Activated T-helper 1 cell treated with anti-CD3 and anti-CD28 coated beads, Interleukin-2, amount 50 U/mL, for 16 hours (primary cell): ENCODE data around the gene RABGAP1L.

ENCODE experiments used
- DNase-seq, 2 donors: peaks; one replicate each; pipeline ENCODE4 v3.0.0-alpha.2; 2020; ENCODE audit warnings: low read depth in 1 of 2, low spot score in 1 of 2

The RABGAP1L gene

DNA sequence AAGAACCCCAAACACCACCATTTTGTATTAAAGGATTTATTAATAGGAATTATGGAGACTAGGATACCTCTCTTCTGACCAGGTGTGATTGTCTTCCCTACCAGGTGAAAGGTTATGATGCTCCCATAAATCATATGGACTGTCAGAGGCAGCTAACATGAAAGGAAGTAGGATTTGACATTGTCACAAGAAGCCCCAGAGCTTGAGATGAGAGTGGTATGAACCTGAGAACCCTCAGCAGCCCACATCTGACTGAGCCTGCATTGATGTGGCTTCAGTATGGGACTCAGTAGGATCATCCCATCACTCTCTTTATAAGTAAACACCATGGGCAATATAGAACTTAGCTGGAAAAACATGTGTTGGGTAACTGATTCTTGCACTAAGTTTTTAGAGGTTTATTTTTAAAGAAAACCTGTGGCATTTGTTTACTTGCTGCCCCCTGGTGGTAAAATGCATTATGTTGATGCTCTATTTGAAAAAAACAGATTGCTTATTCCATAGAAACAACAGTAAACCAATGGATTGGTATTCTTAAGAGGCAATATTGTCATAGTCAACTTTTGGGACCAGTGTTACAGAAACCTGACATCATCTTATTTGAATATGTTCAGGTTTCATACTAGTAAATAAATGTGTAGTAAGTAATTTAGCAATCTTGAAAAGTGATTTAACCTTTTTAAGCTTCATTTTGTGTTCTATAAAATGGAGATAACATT, 823.8 kb downstream of the RABGAP1L start:
- no peak for DNase-seq

DNA sequence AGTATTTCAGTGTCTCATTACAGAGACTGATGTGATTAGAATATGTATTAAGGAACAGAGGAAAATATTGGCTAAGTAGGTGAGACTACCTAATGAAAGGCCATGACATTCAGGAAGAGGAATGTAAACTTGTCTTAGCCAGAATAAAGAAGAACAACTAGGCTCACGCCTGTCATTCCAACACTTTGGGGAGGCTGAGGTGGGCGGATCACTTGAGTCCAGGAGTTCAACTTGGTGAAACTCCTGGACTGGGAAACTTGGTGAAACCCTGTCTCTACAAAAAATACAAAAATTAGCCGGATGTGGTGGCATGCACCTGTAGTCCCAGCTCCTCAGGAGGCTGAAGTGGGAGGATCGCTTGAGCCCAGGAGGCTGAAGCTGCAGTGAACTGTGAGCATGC, 825.6 kb downstream of the RABGAP1L start:
- DNase-seq, result no peak

DNA sequence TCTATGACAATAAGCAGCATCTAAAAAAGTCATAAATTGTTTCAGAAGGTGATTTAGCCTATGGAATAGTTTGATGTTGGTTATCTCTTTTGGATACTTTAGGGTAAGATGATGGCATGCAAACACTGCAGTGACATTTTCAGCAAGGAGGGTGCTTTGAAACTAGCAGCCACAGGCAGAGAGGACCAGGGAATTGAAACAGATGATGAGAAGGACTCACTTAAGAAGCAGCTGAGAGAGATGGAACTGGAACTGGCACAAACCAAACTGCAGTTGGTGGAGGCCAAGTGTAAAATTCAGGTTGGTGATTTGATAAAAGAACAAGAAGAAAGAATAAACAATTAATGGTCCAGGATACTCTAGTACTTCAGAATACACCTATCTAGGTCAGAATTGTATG, 829.2 kb downstream of the RABGAP1L start:
- DNase-seq, result no peak

DNA sequence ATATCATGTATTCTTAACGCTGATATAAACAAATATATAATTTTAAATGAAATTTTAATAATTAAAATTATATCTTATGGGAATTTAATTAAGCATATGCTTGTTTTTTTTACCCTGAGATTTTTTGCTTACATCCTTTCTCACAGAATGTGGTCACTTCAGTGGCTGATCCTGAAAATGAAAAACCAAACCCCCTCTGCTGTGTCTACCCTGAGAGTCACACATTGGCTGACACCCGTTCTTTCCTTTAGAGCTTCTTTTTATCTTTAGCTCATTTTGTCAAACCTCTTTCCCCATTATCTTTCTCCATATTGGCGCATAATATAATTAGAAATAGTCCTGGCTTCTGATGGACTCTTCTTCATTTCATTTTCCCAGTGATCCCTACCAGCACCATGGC, 829.7 kb downstream of the RABGAP1L start:
- no peak for DNase-seq

DNA sequence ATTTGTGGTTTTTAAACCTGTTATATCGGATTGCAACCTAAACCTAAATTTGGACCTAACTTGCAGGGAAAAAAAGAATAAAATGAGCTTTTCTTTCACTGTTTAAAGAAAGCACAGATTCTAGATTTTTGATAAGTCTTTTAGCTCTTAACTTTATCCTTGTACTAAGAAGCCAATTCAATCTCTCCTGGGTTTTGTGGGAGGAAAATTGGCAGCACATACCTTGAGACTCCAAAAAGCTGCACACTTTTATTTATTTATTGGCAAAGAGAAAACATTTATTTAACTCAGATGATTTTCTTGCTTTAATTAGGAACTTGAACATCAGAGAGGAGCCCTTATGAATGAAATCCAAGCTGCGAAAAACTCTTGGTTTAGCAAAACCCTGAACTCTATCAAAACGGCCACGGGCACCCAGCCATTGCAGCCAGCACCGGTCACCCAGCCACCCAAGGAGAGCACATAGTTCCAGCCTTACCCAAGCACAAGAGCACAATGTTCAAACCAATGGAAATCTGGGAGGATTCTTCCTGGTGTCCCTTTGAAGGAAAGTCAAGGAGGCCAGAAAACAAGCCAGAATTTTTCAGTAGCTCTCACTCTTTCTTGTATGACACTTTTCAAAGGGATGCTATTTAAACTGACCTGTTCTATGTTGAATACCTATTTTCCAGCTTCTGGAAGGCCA, 830.4 kb downstream of the RABGAP1L start:
- no peak for DNase-seq

DNA sequence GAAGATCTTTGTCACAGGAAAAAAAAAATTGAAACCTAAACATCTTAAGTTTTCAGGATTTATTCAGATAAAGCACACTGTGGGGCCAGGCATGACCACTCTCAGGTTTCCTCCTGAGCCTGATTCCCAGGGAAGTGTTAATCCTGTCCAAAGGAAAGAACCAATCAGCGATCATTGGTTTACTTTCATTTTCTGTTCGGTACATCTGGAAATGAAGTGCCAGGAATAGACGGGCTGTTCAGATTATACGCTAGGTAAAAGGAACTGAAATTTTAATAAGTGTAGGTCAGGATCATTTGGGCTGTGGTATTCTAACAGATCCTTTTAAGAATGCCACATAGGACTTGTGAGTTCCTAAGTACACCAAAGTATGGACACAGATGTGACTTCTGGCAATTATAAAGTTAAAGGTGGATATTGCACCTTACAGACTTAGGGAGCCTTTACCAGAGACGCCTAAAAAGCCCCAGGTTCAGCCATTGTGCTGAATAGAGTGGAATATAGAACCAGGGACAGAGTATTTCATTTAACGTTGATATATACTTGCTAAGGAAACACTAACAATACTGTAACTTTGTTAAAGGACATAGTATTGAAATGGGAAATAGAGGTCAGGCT, 831.2 kb downstream of the RABGAP1L start:
- DNase-seq, result no peak

DNA sequence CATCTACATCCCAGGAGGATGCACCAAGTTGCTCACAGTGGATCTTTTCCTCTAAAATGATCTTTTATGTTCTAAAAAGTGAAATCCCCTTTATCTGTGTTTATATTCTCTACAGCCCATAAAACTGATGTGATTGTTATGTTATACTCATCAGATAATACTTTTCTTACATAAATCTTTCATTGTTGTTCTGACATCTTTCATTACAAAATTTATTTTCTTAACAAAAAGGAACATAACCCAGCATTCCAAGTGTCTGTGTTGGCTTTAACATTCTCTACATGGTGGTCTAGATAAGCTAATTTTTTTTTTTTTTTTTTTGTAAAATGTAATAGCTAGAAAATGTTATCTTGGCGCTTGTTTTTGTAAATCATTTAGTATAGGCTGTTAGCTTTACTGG, 832.2 kb downstream of the RABGAP1L start:
- DNase-seq, result no peak

DNA sequence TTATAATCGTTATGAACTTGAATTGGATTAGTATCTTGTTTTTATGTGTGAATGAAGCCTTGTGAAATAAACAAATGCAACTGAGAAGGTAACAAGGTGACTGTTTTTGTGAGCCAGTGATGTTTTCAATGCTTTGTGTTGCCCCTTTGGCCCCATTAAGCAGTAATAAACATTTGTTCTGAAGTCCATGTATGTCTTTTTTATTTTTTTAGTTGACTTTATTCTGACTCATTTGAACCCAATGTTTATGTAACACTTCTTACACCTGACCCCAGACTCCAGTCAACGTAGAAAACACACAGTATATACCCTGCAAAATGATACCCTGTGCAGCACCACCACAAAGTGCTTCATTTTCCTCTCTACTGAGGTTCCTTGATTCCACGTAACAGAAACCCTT, 835.8 kb downstream of the RABGAP1L start:
- no peak for DNase-seq

DNA sequence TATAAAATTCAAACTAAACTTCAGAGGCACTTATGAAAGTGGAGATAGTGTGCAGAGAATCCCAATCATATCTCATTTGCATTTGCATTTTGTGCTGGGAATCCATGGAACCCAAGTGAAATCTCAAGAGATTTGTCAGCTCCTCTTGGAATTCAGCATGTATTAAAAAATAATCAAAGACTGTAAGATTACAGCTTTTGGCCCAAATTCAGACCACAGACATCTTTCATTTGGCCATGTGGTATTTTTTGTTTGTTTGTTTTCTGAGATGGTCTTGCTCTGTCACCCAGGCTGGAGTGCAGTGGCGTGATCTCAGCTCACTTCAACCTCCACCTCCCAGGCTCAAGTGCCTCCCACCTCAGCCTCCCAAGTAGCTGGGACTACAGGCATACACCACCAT, 836.6 kb downstream of the RABGAP1L start:
- DNase-seq, result no peak

DNA sequence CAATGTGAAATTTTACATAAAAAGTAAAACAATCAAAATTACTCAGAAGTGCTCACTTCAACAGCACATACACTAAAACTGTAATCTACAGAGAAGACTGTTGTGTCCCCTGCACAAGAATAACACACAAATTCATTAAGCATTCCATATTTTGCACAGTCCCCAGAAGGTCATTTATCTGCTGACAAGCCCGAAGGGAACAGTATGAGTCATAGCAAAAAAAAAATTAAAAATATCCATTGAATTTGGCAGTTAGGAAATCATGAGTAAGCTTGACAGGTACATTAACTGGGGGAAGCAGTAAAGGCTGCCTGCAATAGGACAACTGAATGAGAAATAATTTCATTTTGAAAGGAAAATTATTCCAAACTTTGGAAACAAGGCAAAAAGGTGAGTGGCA, 837.2 kb downstream of the RABGAP1L start:
- no peak for DNase-seq

DNA sequence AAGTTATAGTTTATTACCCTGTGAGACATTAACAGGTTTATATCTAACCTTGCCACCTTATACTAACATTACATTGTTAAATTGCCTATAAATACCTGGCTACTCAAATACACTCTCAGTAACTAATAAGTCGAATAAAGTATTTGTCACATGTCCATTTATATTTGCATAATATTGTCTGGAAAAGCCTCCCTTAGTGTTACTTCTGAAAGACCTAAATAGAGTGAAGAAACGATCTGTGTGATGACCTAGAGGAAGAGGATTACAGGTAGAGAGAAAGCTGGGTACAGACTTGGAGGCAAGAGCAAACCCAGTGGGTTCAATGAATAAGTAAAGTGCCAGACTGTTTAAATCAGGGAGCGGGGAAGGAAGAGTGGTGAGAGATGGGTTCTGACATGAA, 837.7 kb downstream of the RABGAP1L start:
- DNase-seq, result no peak

DNA sequence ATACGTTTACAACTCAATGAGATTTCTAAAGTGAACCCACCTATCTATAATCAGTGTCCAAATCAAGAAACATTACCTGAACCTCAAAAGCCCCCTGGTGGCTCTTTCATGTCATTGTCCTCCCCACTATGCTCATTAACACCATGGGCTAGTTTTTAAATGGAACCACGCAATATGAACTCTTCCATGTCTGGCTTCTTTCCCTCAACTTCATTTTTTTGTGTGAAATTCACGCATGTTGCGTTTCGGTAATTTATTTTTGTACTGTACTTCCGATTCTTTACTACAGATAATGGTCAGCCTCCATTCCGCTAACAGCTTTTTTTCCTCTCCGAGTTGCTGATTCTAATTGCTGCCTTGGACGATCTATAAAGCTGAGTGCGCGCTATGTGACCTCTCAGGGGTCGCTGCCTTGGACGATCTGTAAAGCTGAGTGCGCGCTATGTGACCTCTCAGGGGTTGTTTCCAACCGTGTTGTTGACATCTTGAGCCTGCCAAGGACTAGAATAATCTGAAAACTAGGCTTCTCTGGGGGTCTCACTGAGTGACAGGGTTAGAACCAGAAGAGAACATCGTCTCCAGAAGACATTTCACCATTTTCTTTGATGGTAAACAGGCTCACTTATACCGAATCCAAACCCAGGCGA, 839.4 kb downstream of the RABGAP1L start:
- DNase-seq, result peak in 1 of 2 donors; percentile 8

DNA sequence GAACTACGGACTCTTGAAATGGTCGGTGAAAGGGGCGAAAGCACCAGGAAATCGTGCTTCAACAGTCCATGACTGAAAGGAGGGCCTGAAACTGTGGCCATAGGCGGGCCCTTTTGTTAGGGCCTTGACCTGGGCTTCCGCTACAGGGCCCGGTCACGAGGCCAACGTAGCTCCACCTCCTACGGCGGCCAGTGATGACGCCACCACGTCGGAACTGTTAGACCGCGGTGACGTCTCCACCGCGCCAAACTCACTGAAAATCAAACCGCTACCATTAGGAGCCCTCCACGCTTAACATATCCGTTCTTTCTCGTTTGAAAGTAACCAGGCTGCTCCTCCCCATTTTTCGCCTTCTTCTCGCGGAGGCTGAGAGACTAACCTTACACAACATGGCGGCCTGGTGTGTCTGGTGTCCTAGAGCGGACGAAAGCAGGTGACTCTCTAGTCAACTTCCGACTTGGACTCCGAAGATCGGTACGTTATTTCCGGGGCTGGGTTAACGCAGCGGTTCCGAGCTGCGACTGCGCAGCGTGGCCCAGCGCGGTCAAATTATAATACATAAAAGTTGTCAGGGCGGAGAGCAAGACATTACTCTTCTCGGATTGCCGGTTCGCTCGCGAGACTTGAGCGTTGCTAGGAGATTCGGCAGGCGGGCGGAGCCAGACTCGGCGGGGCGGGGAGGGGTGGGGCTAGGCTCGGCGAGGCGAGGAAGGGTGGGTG, 840.1 kb downstream of the RABGAP1L start:
- DNase-seq, result peak; percentile 93 to 95

DNA sequence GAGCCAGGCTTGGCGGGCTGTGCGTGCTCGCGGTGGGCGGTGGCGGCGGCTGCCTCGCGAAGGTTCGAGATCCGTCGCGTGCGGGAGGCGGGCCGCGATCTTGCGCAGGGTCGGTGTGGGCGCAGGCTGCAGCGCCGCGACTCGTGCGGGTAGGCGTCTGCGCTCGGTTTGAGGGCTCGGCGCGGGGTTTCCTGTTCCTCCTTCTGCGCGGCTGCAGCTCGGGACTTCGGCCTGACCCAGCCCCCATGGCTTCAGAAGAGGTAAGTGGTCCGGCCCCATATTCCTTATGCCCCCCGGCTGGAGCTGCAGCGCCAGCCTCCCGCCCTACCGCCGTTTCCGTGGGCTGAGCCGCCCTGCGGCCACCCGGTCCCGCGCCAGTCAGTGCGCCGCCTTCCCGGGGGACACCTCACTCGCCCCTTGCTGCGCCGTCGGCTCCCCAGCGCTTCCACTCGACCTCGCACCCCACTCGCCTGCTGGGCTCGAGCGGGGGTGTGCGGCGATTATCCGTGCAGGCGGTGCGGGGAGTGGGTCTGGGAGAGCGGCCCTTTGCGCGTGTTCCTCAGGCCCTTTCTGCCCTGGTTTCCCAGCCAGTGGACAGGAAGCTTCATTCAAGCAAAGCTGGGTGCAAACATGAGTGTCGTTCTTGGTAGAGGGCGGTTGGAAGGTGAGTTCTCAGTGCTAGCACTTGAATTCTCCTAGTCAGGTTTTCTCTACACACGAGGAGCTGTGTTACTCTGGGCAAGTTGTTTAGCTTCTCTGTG, 840.8 kb downstream of the RABGAP1L start, which contains the start of gene CACYBP:
Gene CACYBP, plus strand, starts transcription at position 12 of the 761 bp plus-strand sequence. Its CDS starts 234 bp downstream, at position 246.
- peak in 1 of 2 donors; percentile 8 for DNase-seq

DNA sequence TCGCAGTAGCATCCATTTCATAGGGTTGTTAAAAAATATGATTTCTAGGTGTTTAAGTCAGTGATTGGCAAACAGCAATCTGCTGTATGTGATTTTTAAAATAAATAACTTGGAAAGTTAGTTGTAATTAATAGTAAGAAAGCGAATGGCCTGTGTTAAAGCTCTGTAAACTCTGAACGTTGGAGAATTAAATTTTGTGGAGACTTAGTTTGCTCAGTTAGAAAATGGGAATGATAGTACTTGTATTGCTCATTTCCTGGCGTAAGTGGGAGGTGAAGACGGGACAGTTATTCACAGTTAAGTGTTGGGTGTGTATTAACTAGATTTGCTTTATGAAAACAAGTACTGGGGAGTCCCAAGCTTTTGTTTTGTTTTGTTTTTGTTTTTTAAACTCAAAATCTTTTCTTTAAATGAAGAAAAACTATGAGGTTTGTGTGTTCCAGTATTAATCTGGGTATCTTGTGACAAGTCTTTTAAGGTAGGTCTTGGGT, 841.4 kb downstream of the RABGAP1L start:
- DNase-seq, result no peak

DNA sequence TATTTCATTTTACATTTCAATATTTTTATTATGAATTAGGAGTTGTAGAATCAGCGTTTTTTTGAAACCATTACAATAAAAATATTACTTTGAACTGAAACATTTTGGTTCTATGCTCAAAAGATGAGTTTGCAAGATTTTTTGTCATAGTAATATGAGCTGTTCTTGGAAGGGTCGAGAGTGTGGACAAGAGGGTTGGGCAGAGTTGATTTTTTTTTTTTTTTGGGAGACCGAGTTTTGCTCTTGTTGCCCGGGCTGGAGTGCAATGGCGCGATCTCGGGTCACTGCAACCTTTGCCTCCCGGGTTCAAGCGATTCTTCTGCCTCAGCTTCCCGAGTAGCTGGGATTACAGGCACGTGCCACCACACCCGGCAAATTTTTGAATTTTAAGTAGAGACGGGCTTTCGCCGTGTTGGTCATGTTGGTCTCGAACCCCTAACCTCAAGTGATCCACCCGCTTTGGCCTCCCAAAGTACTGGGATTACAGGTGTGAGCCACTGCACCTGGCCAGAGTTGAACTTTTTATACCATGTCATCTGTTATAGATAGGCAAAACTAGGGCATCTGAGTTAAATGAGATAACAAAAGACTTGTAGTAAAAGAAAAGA, 843.7 kb downstream of the RABGAP1L start:
- DNase-seq, result no peak

DNA sequence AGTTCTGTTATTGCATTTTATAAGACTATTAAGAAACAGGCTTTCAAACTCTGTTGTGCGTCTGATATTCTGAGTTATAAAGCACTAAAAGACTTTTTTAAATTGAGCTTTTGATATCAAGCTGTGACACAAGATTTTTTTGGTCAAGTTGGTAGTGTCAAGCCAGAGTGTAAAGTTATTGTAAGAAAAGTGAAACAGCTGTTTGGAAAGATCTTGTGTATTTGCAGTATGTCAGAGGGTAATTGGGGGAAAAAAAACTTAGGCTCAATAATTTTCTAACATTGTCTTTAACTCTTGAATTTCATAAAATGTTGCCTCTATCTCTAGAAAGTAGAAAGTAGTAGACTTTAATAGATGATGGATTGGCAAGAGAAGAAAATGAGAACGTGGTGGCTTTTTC, 844.2 kb downstream of the RABGAP1L start:
- no peak for DNase-seq

DNA sequence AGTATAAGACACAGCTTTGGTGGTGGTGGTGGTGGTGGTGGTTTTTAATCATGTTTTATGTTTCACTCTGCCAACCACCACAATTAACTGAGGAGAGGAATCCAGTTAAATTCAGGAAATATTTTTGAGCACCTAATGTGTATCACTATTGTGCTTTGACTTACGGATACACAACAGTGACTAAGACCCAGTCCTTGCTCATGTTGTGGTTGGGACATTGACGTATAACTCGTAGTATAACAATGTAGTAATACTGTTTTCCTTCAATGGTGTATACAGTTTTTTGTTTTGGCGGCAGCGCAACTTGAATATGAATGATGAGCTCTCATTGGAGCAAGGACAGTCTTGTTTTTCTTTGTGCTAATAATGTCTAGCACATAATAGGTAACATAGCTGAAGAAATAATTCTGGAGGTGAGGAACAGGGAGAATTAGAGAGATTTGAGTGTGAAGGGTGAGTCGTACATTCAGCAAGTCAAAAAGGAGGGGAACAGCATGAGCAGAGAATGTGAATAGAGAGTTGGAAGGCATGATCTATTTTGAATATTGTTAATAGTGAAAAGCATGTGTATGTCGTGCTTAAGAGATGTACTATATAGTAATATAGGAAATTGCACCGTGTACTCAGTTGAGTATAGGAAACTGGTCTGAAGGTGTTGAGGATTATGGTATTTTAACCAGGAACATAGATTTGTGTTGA, 845.9 kb downstream of the RABGAP1L start:
- DNase-seq, result no peak

DNA sequence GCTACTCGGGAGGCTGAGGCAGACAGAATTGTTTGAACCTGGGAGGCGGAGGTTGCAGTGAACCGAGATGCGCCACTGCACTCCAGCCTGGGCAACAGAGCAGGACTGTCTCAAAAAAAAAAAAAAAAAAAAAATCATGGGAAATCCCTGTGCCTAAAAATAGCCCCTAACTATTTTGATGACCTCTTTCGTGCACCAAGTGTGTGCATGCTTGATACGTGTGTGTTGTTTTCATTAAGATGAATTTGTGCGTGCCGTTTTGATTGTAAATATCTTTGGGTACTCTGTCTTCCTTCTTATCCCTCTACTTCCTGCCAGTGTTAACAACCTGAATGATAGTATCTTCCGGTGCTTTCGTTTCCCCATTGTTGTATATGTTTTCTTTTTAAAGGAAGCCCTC, 850.2 kb downstream of the RABGAP1L start:
- DNase-seq, result no peak
